Activated CD8-positive, alpha-beta memory T cell treated with anti-CD3 and anti-CD28 coated beads, Interleukin-2, amount 50 U/mL, for 1 hour (primary cell): ENCODE data around the gene PRR7.
"Not testable (repeated sequence)": the region's sequence is repeated elsewhere in the genome, so short reads cannot be mapped to it uniquely, and the experiment has no call there.

Experiments
- DNase-seq: peaks from one replicate; pipeline ENCODE4 v3.0.0-alpha.2; 2020; ENCODE audit errors: extremely low read depth

Gene PRR7, protein sequence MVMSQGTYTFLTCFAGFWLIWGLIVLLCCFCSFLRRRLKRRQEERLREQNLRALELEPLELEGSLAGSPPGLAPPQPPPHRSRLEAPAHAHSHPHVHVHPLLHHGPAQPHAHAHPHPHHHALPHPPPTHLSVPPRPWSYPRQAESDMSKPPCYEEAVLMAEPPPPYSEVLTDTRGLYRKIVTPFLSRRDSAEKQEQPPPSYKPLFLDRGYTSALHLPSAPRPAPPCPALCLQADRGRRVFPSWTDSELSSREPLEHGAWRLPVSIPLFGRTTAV

DNA sequence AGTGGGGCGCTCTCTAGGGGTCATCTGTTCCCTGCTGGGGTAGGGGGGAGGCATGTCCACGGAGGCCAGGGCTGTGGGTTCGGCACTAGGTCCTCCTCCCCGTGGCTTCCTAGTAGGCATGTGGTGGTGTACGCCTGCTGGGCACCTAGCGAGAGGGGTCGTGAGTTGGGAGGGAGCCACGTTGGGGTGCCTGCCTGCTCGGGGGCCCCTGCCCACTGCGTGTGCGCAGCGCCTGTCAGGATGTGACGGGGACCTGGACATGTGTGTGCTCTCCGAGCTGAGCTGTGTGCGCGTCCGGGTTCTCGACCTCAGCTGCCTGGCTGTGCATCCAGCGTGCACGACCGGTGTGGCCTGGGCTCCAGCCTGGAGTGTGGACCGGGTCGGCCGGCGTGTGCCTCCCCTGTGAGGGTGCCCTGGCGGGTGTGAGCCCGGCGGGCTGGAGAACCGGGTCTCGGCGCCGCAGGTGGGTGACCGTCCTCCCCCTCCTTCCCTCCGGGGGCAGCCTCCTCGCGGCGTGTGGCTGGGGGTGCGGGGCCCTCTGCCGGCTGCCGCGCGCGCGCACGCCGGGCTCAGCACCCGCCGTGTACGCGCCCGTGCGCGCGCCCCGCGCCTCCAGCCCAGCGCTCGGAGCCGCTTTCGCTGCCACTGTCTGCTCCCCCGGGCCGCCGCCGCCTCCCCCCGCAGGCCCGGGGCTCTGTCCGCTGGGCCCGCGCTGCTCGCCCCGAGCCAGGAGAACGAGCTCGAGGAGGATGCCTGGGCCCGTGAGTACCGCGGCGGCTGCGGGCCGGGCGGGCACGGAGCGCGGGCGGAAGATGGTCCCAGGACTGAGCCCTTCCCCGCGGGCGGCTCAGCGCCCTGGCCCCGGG lies at the start of gene PRR7:
Gene PRR7 (plus strand): TSS at position 615 of the 866 bp plus-strand sequence. CDS start 8,254 bp downstream, outside the sequence.
- no peak for DNase-seq

DNA sequence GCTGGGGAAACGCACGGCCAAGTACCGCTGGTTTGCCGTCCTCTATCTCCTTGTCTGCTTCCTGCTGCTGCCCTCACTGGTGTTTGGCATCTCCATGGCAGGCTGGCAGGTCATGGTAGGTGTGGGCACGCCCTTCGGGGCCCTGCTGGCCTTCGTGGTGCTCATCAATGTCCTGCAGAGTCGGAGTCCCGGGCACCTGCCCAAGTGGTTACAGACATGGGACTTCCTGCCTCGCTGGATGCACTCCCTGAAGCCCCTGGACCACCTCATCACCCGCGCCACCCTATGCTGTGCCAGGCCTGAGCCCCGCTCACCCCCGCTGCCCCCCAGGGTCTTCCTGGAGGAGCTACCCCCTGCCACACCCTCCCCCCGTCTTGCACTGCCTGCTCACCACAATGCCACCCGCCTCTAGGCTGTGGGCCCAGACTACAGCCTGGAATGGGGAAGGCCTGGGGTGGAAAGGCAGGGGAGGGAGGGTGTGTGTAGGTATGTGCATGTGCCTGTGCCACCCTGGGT lies 48.7 kb upstream of the PRR7 start:
- no peak for DNase-seq

DNA sequence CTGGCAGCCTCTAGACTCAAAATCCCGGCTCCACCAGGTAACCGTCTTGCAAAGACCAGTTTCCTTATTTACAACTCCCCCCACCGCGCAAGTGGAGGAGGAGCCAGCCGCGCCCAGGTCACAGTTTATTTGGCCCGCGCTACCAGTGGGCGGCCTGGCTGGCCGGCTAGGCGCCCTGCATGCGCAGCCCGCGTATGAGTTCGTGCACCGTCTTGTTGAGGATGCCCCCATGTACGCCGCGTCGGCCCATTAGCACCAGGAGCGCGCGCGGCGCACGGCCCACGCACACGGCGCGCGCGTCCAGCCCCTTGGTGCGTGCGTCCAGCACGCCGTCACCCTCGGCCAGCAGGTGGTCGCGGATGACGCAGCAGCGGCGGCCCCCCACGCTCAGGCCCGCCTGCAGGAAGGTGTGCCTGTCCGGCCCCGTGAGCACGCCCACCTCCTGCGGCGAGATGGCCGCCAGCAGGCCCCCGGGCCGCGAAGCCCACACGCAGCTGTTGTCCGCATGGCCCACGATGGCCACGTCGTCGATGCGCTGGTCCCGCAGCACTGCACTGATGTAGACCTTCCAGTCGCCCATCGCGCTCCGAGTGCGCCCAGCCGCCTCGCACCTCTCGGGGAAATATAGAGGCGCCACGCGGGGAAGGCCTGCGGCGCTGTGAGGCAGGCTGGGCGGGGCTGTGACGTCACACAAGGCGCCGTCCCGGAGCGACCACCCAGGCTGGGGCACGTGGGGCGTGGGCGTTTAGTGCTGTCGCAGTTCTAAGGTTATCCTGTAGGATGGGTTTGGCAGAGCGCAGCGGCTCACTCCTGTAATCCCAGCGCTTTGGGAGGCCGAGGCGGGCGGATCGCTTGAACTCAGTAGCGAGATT lies 46.4 kb upstream of the PRR7 start, which contains the start of gene PFN3:
Gene PFN3 (minus strand): TSS at position 665 of the 872 bp plus-strand sequence. CDS start 85 bp downstream, at position 580.
- DNase-seq: no peak

DNA sequence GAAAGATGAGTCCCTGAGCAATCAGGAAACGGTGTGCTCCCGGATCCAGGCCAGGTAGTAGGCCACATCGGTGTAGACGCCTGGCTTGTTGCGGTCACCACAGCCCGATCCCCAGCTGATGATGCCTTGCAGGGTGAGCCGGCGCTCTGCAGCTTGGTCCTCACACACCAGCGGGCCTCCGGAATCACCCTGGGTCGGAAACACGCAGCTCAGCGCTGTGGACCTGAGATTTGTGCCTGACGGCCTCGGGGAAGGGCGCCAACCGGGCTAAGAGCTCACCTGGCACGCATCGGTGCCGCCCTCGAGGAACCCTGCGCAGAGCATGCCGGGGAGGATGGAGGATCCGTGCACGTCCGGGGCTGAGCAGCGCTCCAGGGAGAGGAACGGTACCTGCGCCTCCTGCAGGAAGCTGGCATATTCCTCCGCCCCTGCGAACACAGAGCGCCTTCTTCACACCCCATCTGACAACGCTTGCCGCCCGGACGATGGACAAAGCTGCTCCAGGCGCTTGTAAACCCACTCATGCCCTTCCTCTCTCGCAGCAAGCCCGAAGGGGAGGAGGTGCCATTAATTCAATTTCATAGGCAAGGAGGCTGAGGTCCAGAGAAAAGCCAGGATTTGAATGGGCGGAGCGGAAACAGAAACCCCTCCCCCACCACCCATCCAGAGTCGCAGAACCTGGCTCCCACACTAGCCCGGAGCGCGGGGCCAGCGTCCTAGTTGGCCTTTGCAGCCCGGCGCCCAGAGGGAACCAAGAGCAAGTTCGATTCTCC lies 44.2 kb upstream of the PRR7 start:
- no peak for DNase-seq

DNA sequence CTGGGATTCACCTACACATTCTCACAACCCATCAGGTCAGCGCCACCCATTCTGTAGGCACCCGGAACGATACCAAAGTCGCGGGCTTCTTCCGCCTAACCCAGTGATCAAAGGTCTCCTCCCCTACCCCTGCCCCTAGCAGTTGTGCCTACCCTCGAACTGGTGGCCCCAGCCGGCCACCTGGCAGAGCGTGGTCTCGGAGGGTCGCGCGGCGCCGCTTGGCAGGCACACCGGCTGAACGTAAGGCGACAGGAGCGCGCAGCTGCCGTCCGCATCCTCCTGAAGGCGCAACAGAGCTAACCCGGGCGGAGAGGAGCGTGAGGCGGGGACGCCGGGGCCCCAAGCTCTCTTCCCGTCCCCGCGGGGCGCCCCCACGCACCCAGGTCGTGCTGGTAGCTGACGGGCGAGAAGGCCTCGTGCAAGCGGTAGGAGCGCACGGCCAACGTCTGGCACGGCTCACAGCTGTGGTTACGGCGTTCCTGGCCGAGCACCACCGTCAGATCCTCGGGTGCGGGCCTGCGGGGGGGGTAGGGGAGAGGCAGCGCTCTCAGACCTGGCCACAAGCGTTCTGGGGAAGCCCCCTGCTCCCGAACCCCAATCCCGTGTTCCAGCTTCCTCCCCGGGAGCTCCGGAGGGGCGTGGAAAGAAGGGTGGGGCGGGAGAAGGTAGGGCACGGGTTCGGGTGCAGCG lies 43.4 kb upstream of the PRR7 start:
- DNase-seq: no peak

DNA sequence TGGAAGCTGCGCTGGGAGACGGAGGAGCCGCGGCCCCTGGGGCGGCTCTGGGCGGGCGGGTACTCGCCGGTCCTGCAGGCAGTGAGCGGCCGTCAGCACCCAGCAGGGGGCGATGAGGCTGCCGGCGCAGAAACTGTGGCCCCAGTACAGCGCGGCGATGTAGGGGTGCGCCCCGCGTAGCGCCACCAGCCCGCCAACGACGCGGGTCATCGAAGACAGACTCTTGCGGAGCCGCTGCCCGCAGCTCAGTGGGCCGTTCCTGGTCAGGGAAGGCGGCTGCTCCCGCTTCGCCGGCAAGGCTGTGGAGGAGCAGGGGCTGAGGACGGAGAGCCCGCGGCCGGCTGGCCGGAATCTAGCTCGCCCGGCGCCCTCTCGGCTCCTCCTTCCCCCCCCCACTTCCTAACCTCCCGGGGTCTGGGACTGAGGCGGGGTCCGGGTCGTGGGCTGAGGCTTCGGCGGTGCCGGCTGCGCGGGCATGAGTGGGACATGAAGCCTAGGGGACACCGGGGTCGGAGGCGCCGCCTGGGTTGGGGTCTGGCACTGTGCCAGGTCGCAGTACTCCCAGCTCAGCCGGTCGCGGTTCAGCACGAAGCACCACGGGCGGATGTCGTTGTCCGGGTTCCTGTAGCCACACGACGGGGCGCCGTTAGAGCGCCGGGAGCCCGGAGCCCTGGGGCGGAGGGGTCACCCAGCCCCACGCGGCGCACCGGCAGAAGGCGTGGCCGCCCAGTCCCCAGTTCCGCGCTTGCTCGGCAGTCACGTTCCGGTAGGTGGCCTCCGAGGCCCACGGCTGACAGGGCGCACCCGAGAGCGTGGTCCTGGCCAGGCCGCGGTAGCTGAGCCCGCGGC lies 42.6 kb upstream of the PRR7 start:
- DNase-seq: peak; percentile 70

DNA sequence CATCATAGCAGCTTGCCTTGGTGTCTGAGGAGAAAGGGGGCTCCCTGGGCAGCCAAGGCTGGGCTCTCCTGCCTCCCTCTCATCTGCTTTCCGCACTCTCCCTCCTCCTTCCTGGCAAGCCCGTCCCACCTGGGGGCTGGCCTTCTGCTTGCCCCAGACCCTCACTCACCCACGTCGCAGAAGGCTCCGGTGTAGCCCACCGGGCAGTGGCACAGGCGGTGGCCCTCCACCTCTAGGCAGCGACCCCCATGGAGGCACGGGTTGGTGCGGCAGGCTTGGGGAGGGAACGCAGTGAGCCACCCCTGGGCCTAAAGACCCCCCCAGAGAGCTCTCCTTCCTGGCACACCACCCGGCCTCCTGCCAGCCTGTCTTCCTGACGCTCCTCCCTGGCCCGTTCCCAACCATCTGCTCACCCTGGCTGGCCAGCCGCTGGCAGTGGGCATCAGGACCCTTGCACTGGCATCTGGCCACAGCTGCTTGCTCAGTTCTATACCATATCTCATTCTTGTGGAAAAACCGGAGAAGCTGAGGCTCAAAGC lies 41.9 kb upstream of the PRR7 start:
- no peak for DNase-seq

DNA sequence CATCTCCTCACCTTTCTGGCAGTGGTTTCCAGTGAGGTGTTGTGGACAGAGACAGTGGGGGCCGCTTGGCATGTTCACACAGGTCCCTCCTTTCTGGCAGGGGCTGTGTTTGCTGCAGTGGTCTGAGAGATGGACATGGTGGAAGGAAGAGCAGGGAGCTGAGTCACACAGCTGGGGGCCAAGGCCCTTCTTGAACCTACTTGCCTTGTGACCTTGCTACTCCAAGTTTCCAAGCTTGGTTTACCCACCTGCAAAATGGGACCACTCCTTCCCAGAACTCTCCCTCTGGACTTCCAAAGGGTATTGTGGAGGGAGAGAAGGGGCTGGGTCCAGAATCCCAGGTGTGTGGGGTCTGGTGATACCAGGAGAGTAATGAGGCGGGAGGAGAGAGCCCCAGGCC lies 41.3 kb upstream of the PRR7 start:
- DNase-seq: no peak

DNA sequence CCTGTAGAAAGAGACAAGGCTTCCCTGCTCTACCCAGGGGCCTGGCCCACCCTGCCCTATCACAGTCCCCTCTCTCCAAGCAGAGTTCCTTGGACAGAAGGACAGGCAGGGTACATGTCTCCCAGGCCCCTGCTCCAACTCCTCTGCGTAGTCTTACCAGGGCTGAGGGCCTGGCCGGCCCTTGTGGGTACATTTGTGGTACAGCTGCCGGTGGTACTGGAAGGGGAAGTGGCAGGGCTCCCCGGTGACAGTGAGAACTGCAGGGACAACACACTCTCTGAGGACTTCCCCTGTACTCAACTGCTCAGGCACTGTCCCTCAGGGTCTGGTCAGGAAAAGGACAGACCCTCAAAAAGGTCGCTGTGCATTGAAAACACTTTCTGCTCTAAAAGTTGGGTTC lies 40.8 kb upstream of the PRR7 start:
- no peak for DNase-seq

DNA sequence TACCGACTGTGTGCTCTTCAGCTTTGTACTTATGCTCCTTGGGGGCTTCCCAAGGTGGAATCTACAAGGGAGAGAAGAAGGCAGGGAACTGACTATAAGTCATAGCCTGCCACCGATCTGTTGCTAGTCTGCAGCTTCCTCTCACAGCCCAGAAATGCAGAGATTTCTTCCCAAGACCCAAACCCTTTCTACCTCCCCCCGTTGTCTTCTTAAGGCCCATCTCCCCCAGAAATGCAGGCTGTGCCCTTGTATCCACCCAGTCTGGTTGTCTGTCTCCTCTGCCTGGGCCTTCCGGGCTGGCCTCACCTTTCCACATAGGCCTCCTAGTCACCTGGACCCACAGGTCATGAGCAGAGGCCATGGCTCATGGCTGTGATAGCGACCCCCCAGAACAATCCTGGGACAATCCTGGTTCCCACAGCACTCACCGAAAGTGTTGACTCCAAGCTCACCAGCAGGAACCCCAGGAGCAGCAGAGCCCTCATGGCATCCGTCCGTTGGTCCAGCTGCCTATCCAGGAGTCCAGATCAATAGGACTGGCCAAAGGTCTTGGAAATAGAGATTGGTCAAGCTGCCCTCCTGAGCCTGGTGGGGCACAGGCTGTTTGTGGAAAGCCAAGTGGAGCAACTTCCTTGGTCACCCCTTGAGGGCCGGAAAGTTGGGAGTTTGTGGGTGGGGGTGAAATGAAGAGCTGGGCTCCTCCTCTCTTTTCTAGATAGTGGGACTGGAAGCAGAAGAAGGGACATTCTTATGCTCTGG lies 37.4 kb upstream of the PRR7 start, which contains the start of gene F12:
Gene F12 (minus strand): TSS at position 522 of the 759 bp plus-strand sequence. CDS start 37 bp downstream, at position 485.
- DNase-seq: no peak

DNA sequence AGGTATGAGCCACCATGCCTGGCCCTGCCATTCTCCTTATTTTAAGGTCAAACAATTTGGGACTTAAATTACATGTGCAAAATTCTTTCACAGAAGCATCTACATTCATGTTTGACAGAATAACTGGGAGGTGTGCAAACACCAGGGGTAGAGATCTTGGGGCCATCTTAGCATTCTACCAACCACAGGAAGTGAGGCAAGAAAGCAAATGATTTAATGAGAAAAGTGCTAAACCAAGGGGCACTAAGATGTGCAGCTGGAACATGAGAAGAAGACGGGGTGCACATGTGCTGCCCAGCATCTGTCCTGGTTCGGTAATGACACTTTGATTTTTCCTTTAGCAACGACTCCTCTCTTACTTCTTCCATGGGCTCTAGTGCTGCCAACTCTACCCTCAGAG lies 36.0 kb upstream of the PRR7 start:
- DNase-seq: no peak

DNA sequence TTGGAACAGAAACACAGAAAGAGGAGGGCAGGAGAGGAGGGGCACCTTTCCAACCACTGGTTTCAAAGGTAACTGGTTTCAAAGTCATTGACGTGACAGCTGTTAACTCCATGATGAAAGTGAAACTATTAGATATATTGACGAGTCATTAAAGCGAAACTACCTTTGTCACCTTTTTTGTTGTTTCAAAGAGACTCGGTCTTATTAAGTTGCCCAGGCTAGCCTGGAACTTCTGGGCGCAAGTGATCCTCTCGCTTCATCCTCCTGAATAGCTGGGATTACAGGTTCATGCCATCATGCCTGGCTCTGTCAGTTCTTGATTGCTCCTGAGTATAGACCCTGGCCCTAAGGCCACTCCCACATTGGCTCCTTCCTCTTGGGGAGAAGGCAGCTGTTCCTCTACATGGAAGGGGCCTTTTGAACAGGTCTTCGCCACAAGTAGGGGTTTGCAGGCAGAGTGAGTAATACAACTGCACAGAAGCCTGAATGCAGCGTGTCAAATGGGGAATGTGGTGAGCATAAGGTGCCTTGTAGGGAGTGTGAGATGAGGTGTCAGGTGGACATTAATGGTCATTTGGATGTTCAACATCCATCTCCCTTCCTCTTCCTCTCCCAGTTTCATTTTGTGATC lies 33.9 kb upstream of the PRR7 start:
- no peak for DNase-seq

DNA sequence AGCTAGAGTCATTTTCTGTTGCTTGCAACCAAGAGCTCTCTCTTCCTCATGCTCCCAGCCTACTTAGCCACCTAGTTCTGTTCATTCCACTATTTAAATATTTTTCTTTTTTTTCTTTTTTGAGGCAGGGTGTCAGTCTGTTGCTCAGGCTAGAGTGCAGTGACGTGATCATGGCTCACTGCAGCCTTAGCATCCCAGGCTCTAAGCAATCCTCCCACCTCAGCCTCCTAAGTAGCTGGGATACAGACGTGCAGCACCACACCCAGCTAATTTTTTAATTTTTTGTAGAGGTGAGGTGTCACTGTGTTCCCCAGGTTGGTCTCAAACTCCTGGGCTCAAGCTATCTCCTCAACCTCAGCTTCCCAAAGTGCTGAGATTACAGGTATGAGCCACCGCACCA lies 32.1 kb upstream of the PRR7 start:
- DNase-seq: no peak

DNA sequence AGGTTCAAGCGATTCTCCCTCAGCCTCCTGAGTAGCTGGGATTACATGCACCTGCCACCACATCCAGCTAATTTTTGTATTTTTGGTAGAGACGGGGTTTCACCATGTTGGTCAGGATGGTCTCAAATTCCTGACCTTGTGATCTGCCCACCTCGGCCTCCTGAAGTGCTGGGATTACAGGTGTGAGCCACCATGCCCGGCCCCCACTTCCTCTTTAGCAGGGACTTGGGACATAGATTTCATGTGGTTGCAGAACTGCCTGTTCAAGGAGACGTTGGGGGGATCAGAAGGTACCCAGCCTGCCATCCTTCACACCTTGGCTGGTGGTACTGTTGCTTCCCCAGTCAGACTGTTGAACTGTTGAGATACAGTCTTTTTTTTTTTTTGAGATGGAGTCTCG lies 29.5 kb upstream of the PRR7 start:
- DNase-seq: not testable (repeated sequence)

DNA sequence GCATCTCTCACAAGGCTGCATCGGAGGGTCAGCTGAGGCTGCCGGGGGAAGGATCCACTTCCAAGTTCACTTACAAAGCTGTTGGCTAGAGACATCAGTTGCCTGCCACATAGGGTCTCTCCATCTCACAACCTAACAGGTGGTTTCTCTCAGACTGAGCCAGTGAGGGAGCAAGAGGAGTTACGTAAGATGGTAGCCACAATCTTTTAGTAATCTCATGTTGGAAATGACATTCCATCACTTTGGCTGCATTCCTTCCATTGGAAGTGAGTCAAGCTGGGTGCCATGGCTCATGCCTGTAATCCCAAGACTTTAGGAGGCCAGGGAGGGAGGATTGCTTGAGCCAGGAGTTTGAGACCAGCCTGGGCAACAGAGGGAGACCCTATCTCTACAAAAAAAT lies 27.6 kb upstream of the PRR7 start:
- DNase-seq: no peak

DNA sequence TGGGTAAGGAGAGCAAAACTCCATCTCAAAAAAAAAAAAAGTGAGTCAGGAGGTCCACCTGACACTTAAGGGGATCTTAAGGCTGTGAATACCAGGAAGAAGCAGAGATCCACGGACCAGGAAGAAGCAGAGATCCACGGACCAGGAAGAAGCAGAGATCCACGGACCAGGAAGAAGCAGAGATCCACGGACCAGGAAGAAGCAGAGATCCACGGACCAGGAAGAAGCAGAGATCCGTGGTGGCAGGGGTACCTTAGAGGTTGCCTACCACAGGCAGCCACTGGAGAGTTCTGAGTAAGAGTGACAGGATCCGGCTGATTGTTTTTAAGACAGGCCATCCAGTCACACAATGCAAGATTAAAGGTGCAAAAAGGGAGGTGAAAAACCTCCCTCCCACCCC lies 26.1 kb upstream of the PRR7 start:
- DNase-seq: not testable (repeated sequence)

DNA sequence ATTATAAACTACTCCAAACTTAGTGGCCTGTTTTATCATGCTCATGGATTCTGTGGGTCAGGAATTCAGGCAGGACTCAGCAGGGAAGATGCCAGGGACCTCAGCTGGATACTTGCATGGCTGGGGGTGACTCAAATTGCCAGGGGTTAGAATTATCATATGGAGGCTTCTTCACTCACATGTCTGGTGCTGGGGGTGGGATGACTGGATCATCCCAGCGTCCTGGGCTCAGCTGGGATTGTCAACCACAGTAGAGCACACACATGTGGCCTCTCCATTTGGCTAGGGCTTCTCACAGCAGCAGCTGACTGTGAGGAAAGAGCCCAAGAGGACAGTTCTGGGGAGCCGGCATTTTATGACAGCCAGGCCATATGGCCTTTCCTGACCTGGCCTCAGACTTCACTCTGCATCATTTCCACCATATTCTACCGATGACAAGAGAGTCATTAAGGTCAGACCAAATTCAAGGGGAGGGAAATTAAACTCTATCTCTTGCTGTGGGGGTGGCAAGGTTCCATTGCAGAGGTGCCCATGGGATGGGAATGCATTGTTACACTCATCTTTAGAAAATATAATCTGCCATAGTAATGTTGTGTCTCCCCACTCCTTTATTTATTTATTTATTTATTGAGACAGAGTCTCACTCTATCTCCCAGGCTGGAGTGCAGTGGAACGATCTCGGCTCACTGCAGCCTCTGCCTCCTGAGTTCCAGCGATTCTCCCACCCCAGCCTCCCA lies 25.4 kb upstream of the PRR7 start:
- no peak for DNase-seq
